GM12874 (cell line): Measurements from ENCODE around the gene DDIAS.
A peak's percentile ranks its signal among the peaks of the same experiment; 100 is the strongest.

ENCODE experiments used
- CTCF ChIP-seq: IDR thresholded peaks from 2 replicates; pipeline ENCODE4 v1.5.1; 2011; ENCODE audit warnings: low read depth, mild to moderate bottlenecking, control low read depth, low read length, moderate library complexity; ENCODE audit not compliant: insufficient read depth

The DDIAS gene

GRCh38 chr11:82909015-82909640 lies 7.6 kb downstream of the DDIAS start:
- no peak for TF ChIP-seq CTCF

- TF ChIP-seq CTCF: no peak
Measured at GRCh38 chr11:82924522-82925224, 23.1 kb downstream of the DDIAS start.

GRCh38 chr11:82927264-82927880 lies 25.8 kb downstream of the DDIAS start:
- TF ChIP-seq CTCF: peak; percentile 67

- TF ChIP-seq CTCF: no peak
Measured at GRCh38 chr11:82929121-82929520, 27.6 kb downstream of the DDIAS start.

GRCh38 chr11:82930229-82930628 lies 28.7 kb downstream of the DDIAS start:
- no peak for TF ChIP-seq CTCF

- no peak for TF ChIP-seq CTCF
Measured at GRCh38 chr11:82930734-82931133, 29.2 kb downstream of the DDIAS start.

GRCh38 chr11:82932564-82932963 lies 31.0 kb downstream of the DDIAS start:
- TF ChIP-seq CTCF: no peak
